ENCODE measurements around the gene SAMD9L.

- TF ChIP-seq, protein P1, sequence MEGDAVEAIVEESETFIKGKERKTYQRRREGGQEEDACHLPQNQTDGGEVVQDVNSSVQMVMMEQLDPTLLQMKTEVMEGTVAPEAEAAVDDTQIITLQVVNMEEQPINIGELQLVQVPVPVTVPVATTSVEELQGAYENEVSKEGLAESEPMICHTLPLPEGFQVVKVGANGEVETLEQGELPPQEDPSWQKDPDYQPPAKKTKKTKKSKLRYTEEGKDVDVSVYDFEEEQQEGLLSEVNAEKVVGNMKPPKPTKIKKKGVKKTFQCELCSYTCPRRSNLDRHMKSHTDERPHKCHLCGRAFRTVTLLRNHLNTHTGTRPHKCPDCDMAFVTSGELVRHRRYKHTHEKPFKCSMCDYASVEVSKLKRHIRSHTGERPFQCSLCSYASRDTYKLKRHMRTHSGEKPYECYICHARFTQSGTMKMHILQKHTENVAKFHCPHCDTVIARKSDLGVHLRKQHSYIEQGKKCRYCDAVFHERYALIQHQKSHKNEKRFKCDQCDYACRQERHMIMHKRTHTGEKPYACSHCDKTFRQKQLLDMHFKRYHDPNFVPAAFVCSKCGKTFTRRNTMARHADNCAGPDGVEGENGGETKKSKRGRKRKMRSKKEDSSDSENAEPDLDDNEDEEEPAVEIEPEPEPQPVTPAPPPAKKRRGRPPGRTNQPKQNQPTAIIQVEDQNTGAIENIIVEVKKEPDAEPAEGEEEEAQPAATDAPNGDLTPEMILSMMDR (IDR thresholded peaks at IDR 0.05): no peak
- no peak for TF ChIP-seq CEBPB (IDR thresholded peaks at IDR 0.05)
- no peak for TF ChIP-seq RAD21 (conservative IDR thresholded peaks at IDR 0.05 in 1 of 2, IDR thresholded peaks at IDR 0.05 in 1 of 2)
- no peak for TF ChIP-seq EP300 (IDR thresholded peaks at IDR 0.05)
These were observed 32.4 kb downstream of the SAMD9L start for GRCh38 chr7:93115796-93116195.
